ENCODE data around the gene SLC29A4. TPM values are rescaled to one million over a fixed set of nuclear protein-coding genes. Genes with fewer than 3 reads are reported as not detected.

SLC29A4 gene
- total RNA-seq, 1 donor from 2014 or later = 0.38 TPM

DNA sequence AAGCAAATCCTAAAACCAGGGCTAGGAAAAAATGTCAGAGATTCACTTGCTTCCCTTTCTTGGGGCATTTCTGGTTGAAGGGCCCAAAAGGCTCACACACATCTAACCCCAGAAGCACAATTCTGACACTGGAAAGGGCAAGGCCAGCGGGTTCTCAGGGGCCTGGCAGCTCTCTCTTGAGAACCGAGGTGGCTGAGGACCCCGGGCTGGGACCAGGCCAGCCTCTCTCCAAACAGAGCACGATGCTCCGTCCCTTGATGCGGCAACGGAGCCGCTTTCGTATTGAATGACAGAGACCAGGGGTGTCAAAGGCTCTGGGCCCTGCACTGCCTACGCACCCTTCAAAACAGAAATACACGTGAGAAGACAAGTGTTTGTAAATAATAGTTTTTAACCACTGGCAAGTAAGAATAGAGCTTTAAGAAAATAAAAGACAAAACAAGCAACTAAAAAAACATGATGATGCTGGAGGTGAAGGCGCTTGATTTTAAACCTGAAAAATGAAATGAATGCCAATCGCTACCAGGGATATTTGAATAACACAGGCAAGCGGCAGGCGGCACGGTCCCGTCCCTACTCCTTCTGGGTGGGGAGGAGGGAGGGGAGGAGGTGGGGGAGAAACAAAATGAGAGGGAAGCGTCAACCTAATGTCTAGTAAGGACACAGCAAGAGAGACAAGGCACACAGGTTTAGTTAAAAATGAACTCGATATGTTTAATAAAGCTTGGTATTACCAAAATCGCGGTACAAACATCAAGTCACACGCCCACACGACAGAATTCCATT is 68.0 kb downstream of the SLC29A4 start:
- intact Hi-C loops (cut with micrococcal nuclease) = no loop called here
- peaks cover 68% of the 10 kb centered on the region for H3K36me3 Mint-ChIP-seq (ENCODE audit: low read depth)
- peaks cover 3% of the 10 kb centered on the region for H3K4me1 Mint-ChIP-seq
- no peak overlapping the region for H3K4me3 Mint-ChIP-seq
- ChIA-PET POLR2A (no interaction called here), CTCF (no interaction called here)
- DNase-seq = no peak
- no peak overlapping the region for H3K27ac Mint-ChIP-seq
- no peaks in the 10 kb centered on the region for H3K27me3 Mint-ChIP-seq
- TF ChIP-seq, protein P1, sequence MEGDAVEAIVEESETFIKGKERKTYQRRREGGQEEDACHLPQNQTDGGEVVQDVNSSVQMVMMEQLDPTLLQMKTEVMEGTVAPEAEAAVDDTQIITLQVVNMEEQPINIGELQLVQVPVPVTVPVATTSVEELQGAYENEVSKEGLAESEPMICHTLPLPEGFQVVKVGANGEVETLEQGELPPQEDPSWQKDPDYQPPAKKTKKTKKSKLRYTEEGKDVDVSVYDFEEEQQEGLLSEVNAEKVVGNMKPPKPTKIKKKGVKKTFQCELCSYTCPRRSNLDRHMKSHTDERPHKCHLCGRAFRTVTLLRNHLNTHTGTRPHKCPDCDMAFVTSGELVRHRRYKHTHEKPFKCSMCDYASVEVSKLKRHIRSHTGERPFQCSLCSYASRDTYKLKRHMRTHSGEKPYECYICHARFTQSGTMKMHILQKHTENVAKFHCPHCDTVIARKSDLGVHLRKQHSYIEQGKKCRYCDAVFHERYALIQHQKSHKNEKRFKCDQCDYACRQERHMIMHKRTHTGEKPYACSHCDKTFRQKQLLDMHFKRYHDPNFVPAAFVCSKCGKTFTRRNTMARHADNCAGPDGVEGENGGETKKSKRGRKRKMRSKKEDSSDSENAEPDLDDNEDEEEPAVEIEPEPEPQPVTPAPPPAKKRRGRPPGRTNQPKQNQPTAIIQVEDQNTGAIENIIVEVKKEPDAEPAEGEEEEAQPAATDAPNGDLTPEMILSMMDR (IDR thresholded peaks at IDR 0.05) = no peak
- H3K9me3 Mint-ChIP-seq = no peaks in the 10 kb centered on the region
- ATAC-seq (ENCODE audit: low read depth) = no peak

DNA sequence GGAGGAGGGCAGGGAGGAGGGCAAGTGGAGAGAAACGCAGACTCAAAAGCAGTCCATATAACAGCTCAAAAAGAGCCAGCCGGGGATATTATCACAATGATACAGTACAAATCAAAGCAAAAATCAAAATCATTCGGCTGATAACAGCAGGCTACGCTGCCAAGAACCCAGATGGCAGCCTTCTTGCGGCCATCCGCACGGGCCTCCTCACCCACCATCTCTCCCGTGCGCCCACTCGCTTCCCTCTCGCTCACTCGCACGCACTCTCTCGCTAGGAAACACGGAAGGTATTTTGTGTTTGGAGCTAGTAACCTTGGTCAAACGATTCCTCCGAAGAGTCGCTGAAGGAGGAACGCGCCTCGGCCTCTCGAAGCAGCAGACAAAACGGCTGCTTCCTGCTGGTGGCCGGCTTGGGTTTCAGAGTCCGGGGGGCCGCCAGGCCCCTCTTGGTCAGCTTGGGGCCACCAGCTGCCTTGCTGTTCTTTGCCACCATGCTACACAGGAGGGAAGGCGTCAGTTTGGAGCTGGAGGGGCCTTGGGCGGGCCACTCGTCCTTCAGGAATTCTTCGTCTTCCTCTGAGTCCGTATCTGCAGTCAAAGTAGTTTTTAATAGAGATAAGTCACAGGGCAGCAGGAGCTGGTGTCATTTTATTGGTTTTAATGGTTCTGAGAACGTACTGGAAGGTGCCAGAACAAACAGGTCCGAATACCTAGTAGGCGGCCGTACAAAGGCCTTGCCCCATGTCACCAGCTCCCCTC is 68.9 kb downstream of the SLC29A4 start:
- Mint-ChIP-seq H3K4me3 (no peak overlapping the region), H3K27ac (no peak overlapping the region), H3K4me1 (peaks cover 3% of the 10 kb centered on the region), H3K27me3 (no peaks in the 10 kb centered on the region), H3K9me3 (no peaks in the 10 kb centered on the region), H3K36me3 (ENCODE audit: low read depth) (peaks cover 70% of the 10 kb centered on the region)
- intact Hi-C loops (cut with micrococcal nuclease) = no loop called here
- DNase-seq (no peak), ATAC-seq (ENCODE audit: low read depth) (no peak)
- POLR2A ChIA-PET = no interaction called here
- CTCF ChIA-PET = no interaction called here
- TF ChIP-seq, protein P1 (IDR thresholded peaks at IDR 0.05) = no peak

DNA sequence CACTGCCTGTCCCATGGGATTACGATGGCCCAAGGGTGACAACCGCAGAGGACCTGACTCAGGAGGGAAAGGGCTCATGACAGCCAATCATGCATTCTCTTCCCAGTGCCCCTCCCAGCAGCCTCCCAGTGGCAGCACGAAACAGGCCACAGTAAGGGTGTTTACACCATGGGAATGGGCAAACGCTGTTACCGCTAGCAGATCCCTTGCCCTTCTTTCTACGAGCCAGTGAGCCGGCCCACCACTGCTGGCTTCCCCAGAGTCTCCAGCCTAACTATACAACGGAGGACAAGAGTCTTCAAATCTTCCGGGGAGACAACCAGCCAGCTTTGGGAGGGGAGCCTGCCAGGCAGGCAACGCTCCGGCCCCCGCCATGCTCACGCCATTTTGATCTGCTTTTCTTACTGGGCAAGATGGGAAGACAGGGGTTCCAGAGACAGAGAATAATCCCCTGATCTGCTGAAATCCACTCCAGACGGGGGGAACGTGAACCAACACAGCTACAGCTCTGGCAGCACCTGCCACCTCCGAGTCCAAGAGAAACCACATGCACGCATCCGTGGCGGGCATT is 69.8 kb downstream of the SLC29A4 start:
- peaks cover 3% of the 10 kb centered on the region for H3K4me1 Mint-ChIP-seq
- TF ChIP-seq, protein P1 (IDR thresholded peaks at IDR 0.05) = no peak
- ATAC-seq (ENCODE audit: low read depth) = no peak
- no peaks in the 10 kb centered on the region for H3K9me3 Mint-ChIP-seq
- H3K4me3 Mint-ChIP-seq = no peak overlapping the region
- no peak for DNase-seq
- H3K27me3 Mint-ChIP-seq = no peaks in the 10 kb centered on the region
- ChIA-PET POLR2A (no interaction called here), CTCF (no interaction called here)
- H3K27ac Mint-ChIP-seq = no peak overlapping the region
- intact Hi-C loops (cut with micrococcal nuclease) = no loop called here
- peaks cover 74% of the 10 kb centered on the region for H3K36me3 Mint-ChIP-seq (ENCODE audit: low read depth)

DNA sequence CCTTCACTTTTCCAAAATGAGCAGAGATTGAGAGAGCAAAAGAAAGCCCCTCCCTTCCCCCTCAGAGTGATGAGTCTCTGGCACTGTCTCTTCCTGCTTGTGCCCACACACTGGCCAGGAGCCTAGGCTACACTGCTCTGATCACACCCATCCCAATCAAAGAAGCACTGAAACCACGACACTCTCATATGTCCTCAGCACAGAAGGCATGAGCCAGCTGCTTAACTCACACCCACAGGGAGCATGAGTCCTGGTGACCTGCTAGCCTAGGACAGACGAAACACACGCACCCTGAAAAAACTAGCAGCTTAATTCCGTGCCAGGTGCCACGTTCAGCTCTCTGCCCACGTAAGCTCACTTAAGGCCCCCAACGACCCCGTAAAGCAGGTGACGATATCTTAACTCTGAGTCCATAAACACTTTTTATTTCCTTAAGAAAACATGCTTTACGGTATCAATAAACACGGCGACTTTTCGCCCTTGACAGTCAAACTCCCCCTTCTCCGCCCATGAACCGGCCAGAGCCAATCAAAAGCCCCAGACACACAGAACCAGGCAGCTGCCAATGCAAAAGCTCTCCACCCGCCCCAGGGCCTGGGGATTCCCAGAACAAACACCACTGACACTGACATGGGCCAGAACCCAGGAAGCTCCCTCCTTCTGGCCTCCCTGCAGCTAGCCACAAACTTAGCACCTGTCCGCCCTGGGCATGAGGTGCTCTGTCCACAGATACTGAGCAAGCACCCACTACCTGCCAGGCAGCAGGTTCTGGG is 71.9 kb downstream of the SLC29A4 start:
- ChIA-PET POLR2A (interaction anchor here (0.6 kb wide), 1 partner anchor 1576 kb away, joined by 3 read pairs; no protein-coding TSS in a partner anchor), CTCF (interaction anchor here (2.3 kb wide), 1 partner anchor 10 kb away, joined by 14 read pairs; no protein-coding TSS in a partner anchor)
- no peak for DNase-seq
- TF ChIP-seq, protein P1 (IDR thresholded peaks at IDR 0.05) = no peak
- no peak for ATAC-seq (ENCODE audit: low read depth)
- Mint-ChIP-seq H3K36me3 (ENCODE audit: low read depth) (peaks cover 84% of the 10 kb centered on the region), H3K9me3 (no peaks in the 10 kb centered on the region), H3K4me3 (no peak overlapping the region), H3K27me3 (no peaks in the 10 kb centered on the region), H3K4me1 (peaks cover 3% of the 10 kb centered on the region), H3K27ac (no peak overlapping the region)
- intact Hi-C loops (cut with micrococcal nuclease) = no loop called here

Other genes with a start within 250 kb of the SLC29A4 start
- 16.3 and 20.2 TPM in 2 replicates for gene RBAK, start 237.1 kb upstream of the SLC29A4 start, total RNA-seq
- gene WIPI2, start 92.7 kb upstream of the SLC29A4 start, total RNA-seq = 68.4 and 75.3 TPM in 2 replicates
- gene TNRC18, start 140.9 kb downstream of the SLC29A4 start, total RNA-seq = 55.0 and 57.2 TPM in 2 replicates
- gene FBXL18, start 230.9 kb downstream of the SLC29A4 start, total RNA-seq = 11.6 and 12.9 TPM in 2 replicates
- gene ACTB, start 247.7 kb downstream of the SLC29A4 start, total RNA-seq = 9,258 and 9,276 TPM in 2 replicates

Data from activated B cell treated with CpG ODN at 0.5 μM for 24 hours (primary cell).